Esophagus muscularis mucosa (tissue), 3 donors: Measurements from ENCODE around the gene PRSS53.

Experiments
- POLR2A ChIP-seq: fragments of 450-650 bp; IDR thresholded peaks from one replicate; pipeline ENCODE4 v1.6.1; 2017; ENCODE audit warnings: antibody characterized with exemption, moderate library complexity, mild to moderate bottlenecking, low read depth
- POLR2AphosphoS5 ChIP-seq, 2 donors: sonication (generic); formaldehyde crosslinking; IDR thresholded peaks; one replicate each; pipeline ENCODE4 v1.6.1; 2017; ENCODE audit warnings: antibody characterized with exemption in 2 of 2
- TF ChIP-seq, protein P1 (sequence below), 3 experiments: fragments of 200-600 bp in 2 of 3; fragments of 450-650 bp in 1 of 3; sonication (generic) in 2 of 3; IDR thresholded peaks; one replicate each; pipeline ENCODE4 v1.5.1; 2017 to 2019; ENCODE audit warnings: antibody characterized with exemption in 3 of 3, mild to moderate bottlenecking in 2 of 3, moderate library complexity in 1 of 3

DNA sequence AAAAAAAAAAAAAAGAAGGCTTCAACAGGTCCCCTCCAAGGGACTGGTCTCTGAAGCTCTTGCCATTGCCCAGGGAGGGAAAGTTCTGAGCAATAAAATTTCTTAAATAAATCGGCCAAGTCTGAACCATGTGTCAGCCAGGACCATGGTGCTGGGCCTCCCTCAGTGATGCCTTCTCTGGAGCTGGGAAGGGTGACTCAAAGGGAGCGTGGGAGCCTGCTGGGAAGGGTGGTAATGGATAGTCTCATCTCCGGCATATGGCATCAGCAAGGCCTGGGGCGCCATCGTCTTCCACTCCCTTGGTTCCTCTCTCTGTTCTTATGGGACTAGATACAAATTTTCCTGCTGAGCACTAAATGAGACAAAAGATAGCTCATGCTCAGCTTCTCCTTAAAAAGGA lies 3.6 kb upstream of the PRSS53 start:
- TF ChIP-seq, protein P1, sequence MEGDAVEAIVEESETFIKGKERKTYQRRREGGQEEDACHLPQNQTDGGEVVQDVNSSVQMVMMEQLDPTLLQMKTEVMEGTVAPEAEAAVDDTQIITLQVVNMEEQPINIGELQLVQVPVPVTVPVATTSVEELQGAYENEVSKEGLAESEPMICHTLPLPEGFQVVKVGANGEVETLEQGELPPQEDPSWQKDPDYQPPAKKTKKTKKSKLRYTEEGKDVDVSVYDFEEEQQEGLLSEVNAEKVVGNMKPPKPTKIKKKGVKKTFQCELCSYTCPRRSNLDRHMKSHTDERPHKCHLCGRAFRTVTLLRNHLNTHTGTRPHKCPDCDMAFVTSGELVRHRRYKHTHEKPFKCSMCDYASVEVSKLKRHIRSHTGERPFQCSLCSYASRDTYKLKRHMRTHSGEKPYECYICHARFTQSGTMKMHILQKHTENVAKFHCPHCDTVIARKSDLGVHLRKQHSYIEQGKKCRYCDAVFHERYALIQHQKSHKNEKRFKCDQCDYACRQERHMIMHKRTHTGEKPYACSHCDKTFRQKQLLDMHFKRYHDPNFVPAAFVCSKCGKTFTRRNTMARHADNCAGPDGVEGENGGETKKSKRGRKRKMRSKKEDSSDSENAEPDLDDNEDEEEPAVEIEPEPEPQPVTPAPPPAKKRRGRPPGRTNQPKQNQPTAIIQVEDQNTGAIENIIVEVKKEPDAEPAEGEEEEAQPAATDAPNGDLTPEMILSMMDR (IDR thresholded peaks at IDR 0.05): no peak
- no peak for TF ChIP-seq POLR2AphosphoS5 (IDR thresholded peaks at IDR 0.05)
- TF ChIP-seq POLR2A: no peak
